ENCODE data around the gene SGSH.

Gene SGSH

DNA sequence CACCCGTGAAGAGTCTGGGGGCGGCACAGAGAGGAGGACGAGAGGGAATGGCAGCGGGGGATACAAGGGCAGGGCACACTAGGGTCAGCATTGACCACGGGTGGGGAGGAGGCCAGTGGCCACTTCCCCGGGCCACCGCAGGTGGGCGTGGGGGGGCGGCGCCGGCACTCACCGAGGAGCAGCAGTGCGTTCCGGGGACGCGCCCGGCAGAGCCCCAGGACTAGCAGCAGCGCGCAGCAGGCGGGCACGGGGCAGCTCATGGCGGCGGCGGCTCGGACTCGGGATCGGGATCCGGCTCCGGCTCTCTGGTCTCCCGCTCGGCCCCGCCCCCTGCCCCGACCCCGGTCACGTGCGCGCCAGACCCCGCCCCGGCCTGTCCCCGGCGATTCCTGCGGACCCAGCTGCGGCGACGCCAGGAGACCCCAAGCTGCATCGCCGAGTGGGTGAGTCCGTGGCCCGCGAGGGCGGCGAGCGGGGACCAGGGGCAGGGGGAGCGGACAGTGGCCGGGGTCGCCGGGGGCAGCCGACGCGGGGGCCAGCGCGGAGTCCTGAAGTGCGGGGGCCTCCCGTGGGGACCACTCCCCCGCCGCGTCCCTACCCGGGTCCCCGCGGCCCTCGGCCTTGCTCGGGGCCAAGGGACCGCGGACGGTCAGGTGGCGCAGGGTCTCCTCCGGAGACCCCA, at the start of gene SGSH, which contains the start of gene SLC26A11:
Gene SGSH, minus strand, starts transcription at position 280 of the 682 bp plus-strand sequence. Its CDS starts 20 bp downstream, at position 260.
Gene SLC26A11, plus strand, starts transcription at position 374 of the 682 bp plus-strand sequence. CDS start 1,134 bp downstream, outside the sequence.
- H3K9ac ChIP-seq (ENCODE audit: low read length), result peak within 1 kb of the TSS; percentile 27; the same call in 1 of the 2 replicates
- H3K27me3 ChIP-seq (ENCODE audit: low read length), result no peaks in the 10 kb centered on the region
- no peaks in the 10 kb centered on the region for H3K9me3 ChIP-seq (ENCODE audit: insufficient read depth, low read length)
- no peak within 1 kb of the TSS for H3K27ac ChIP-seq (ENCODE audit: low read depth, low read length)
- H3F3A ChIP-seq (ENCODE audit: insufficient read depth), result no peaks in the 10 kb centered on the region
- peak within 1 kb of the TSS; percentile 44 for H3K4me2 ChIP-seq (ENCODE audit: low read depth, low read length, poor library complexity, severe bottlenecking)
- H3K4me3 ChIP-seq (ENCODE audit: insufficient read depth, low read length, poor library complexity, severe bottlenecking), result no peak within 1 kb of the TSS
- H4K20me1 ChIP-seq (ENCODE audit: low read depth, low read length), result no peaks in the 10 kb centered on the region
- TF ChIP-seq, protein P1, sequence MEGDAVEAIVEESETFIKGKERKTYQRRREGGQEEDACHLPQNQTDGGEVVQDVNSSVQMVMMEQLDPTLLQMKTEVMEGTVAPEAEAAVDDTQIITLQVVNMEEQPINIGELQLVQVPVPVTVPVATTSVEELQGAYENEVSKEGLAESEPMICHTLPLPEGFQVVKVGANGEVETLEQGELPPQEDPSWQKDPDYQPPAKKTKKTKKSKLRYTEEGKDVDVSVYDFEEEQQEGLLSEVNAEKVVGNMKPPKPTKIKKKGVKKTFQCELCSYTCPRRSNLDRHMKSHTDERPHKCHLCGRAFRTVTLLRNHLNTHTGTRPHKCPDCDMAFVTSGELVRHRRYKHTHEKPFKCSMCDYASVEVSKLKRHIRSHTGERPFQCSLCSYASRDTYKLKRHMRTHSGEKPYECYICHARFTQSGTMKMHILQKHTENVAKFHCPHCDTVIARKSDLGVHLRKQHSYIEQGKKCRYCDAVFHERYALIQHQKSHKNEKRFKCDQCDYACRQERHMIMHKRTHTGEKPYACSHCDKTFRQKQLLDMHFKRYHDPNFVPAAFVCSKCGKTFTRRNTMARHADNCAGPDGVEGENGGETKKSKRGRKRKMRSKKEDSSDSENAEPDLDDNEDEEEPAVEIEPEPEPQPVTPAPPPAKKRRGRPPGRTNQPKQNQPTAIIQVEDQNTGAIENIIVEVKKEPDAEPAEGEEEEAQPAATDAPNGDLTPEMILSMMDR (IDR thresholded peaks at IDR 0.05; ENCODE audit: insufficient read depth, low read length, poor library complexity, severe bottlenecking), result no peak
- TF ChIP-seq EZH2phosphoT487 (conservative IDR thresholded peaks at IDR 0.05; ENCODE audit: low read length), result no peak
- H3K9me2 ChIP-seq (replicated peaks; ENCODE audit: insufficient read depth, low read length), result no peaks in the 10 kb centered on the region
- H3K79me2 ChIP-seq (ENCODE audit: insufficient read depth, low read length), result no peaks in the 10 kb centered on the region
- H3K36me3 ChIP-seq (ENCODE audit: low read length), result no peaks in the 10 kb centered on the region
- no peak within 1 kb of the TSS for H2AFZ ChIP-seq (ENCODE audit: low read depth, low read length, severe bottlenecking)

DNA sequence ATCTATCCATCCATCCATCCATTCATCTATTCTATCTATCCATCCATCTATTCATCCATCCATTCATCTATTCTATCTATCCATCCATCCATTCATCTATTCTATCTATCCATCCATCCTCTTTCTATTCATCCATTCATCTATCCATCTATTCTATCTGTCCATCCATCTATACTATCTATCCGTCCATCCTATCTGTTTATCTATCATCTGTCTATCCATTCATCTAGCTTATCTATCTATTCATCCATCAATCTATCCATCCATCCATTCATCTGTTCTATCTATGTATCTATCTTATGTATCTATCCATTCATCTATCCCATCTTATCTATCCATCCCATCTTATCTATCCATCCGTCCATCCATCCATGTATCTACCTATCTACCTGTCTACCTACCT, 49.3 kb upstream of the SGSH start:
- H3K27ac ChIP-seq (ENCODE audit: low read depth, low read length), result no peak overlapping the region
- TF ChIP-seq EZH2phosphoT487 (conservative IDR thresholded peaks at IDR 0.05; ENCODE audit: low read length), result no peak
- TF ChIP-seq, protein P1 (IDR thresholded peaks at IDR 0.05; ENCODE audit: insufficient read depth, low read length, poor library complexity, severe bottlenecking), result no peak
- H3K27me3 ChIP-seq (ENCODE audit: low read length), result no peaks in the 10 kb centered on the region
- H3K9me2 ChIP-seq (replicated peaks; ENCODE audit: insufficient read depth, low read length), result no peaks in the 10 kb centered on the region
- H2AFZ ChIP-seq (ENCODE audit: low read depth, low read length, severe bottlenecking), result no peak overlapping the region
- H3F3A ChIP-seq (ENCODE audit: insufficient read depth), result no peaks in the 10 kb centered on the region
- H3K79me2 ChIP-seq (ENCODE audit: insufficient read depth, low read length), result no peaks in the 10 kb centered on the region
- no peak overlapping the region for H3K4me3 ChIP-seq (ENCODE audit: insufficient read depth, low read length, poor library complexity, severe bottlenecking)
- H3K9me3 ChIP-seq (ENCODE audit: insufficient read depth, low read length), result no peaks in the 10 kb centered on the region
- H3K36me3 ChIP-seq (ENCODE audit: low read length), result no peaks in the 10 kb centered on the region
- H3K4me2 ChIP-seq (ENCODE audit: low read depth, low read length, poor library complexity, severe bottlenecking), result no peak overlapping the region
- H4K20me1 ChIP-seq (ENCODE audit: low read depth, low read length), result no peaks in the 10 kb centered on the region
- no peak overlapping the region for H3K9ac ChIP-seq (ENCODE audit: low read length)

DNA sequence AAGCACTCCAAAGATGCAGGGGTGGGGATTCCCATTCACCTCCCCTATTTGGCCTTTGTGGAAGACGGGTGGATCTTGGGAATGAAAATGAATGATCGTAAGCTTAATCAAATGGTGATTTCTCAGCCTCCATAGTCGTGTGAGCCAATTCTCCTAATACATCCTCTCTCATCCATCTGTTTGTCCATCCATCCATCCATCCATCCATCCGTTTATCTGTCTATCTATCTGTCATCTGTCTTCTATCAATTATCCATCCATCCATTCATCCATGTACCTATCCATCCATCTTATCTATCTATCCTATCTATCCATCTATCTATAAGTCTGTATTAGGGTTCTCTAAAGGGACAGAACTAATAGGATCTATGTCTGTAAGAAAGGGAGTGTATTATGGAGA, 48.3 kb upstream of the SGSH start:
- Histone ChIP-seq H2AFZ (ENCODE audit: low read depth, low read length, severe bottlenecking) (no peak overlapping the region), H3K9me3 (ENCODE audit: insufficient read depth, low read length) (no peaks in the 10 kb centered on the region), H3K9ac (ENCODE audit: low read length) (no peak overlapping the region), H3K9me2 (replicated peaks; ENCODE audit: insufficient read depth, low read length) (no peaks in the 10 kb centered on the region), H3K4me2 (ENCODE audit: low read depth, low read length, poor library complexity, severe bottlenecking) (no peak overlapping the region), H3K79me2 (ENCODE audit: insufficient read depth, low read length) (no peaks in the 10 kb centered on the region), H3F3A (ENCODE audit: insufficient read depth) (no peaks in the 10 kb centered on the region), H3K4me3 (ENCODE audit: insufficient read depth, low read length, poor library complexity, severe bottlenecking) (no peak overlapping the region), H3K27ac (ENCODE audit: low read depth, low read length) (no peak overlapping the region), H3K27me3 (ENCODE audit: low read length) (no peaks in the 10 kb centered on the region), H4K20me1 (ENCODE audit: low read depth, low read length) (no peaks in the 10 kb centered on the region), H3K36me3 (ENCODE audit: low read length) (no peaks in the 10 kb centered on the region)
- no peak for TF ChIP-seq EZH2phosphoT487 (conservative IDR thresholded peaks at IDR 0.05; ENCODE audit: low read length)
- TF ChIP-seq, protein P1 (IDR thresholded peaks at IDR 0.05; ENCODE audit: insufficient read depth, low read length, poor library complexity, severe bottlenecking), result no peak
